Astrocyte of the hippocampus (primary cell): Measurements from ENCODE around the gene ALKBH2.
"Not testable (repeated sequence)": the region's sequence is repeated elsewhere in the genome, so short reads cannot be mapped to it uniquely, and the experiment has no call there.

Experiments
- DNase-seq: peaks from one replicate; pipeline ENCODE4 v3.0.0; 2011; ENCODE audit warnings: low read depth, low spot score

ALKBH2 gene

DNA sequence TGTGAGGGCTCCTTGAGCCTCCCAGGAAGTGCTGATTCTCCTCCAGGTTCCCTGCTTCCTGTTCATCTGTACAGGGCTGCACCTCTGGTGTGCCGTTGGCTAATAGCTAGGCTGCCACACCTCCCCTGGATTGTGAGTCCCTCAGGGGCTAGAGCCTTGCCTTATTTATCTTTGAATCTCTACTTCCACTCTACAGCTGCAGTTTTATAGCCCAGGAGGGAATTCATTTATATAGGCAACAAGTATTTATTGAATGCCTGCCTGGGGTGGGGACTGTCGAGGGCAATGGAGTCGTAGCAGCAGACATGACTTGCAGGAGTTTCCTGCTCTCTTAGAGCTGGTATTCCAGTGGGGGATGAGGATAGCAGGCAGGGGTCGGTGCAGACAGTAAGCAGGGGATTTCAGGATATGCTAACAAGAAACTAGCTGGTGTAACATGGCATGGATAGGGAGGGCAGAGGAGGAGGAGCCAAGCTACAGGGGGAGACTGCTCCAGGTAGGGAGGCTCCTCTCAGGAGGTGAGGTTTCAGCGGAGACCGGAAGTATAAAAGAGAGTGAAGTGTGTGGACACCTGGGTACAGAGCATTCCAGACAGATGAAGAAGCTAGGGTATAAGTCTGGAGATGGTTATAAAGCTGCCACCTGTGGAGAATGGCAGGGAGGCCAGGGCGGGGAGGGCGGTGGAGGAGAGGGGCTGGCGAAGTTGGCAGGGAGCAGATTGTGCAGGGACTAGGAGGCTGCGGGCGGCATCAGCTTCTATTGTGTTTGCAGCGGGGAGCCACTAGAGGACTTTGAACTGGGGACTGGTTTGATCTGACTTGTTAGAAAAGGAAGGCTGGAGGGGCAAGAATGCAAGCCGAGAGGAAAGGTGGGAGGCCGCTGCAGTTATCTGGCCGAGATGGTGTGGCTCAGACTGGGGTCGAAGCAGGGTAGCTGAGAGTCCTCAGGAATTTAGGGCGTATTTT is 23.7 kb downstream of the ALKBH2 start:
- DNase-seq: no peak

GRCh38 chr12:109065853-109066193 is 27.4 kb downstream of the ALKBH2 start:
- DNase-seq: no peak

DNA sequence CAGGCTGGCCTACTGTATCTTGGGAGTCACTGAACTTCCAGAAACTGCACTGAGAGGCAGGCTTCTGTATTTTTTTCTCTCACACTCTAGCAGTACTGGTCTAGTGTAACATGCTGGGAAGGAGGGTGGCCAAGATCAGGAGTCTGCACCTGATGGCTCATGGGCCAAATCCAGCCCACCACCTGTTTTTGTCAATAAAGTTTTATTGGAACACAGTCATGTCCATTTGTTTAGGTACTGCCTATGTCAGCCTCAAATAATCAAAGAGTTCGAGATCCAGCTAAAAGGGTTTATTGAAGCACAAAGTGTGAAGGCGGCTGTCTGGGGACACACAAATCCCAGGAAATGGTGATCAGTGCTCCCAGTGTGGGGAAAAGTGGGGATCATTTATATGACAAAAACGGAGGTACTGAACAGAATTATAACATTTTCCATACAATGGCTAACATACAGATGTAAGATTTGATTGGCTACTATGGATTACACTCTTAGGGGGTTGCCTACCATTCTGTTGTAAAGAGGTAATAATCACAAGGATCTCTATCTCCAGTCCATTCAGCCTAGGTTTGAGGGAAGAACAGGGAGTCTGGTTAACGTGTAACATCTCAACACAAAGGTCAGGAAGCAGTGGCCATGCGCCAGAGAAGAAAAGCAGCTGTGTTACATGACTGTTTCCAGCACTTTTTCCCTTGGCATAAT is 28.0 kb downstream of the ALKBH2 start:
- no peak for DNase-seq

- DNase-seq: no peak
Observed at GRCh38 chr12:109064143-109064542, 29.1 kb downstream of the ALKBH2 start.

- DNase-seq: no peak
Observed at GRCh38 chr12:109058773-109059172, 34.5 kb downstream of the ALKBH2 start.

GRCh38 chr12:109057376-109057775 is 35.9 kb downstream of the ALKBH2 start:
- no peak for DNase-seq

DNA sequence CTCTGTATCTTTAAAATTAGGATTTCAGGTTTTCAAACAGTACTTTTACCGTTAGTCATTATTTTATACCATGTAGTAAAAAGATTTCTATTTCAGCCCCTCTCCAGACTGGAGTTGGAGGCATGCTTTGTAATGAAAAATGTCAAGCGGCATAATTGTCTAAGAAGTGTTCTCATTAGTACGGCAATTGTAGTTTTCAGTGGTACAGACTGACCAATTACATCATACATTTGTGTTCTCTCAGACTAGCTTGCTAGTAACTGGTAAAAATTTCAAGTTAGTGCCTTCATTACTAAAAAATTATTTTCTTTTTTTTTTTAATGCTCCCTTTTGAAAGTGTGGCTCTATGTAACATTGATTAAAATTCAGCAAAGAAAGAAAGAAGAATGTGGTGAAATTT is 36.4 kb downstream of the ALKBH2 start:
- no peak for DNase-seq

GRCh38 chr12:109054520-109054919 is 38.8 kb downstream of the ALKBH2 start:
- no peak for DNase-seq

- DNase-seq: not testable (repeated sequence)
Observed at GRCh38 chr12:109054124-109054513, 39.2 kb downstream of the ALKBH2 start.

GRCh38 chr12:109053382-109054123 is 39.7 kb downstream of the ALKBH2 start:
- DNase-seq: no peak

GRCh38 chr12:109052414-109053323 is 40.6 kb downstream of the ALKBH2 start, which contains the start of gene USP30:
TSS of gene USP30 (plus strand) at chr12:109052576. CDS start at chr12:109052679, 103 bp downstream.
- DNase-seq: peak; percentile 93

- no peak for DNase-seq
Observed at GRCh38 chr12:109052097-109052413, 41.2 kb downstream of the ALKBH2 start.

DNA sequence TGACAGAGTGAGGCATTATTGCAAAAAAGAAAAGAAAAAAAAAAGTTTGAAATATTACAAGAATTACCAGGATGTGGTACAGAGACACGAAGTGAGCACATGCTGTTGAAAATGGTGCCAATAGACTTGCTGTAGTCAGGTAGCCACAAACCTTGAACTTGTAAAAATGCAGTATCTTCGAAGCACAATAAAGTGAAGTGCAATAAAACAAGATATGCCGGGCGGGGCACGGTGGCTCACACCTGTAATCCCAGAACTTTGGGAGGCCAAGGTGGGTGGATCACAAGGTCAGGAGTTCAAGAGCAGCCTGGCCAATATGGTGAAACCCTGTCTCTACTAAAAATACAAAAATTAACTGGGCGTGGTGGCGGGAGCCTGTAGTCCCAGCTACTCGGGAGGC is 43.5 kb downstream of the ALKBH2 start:
- not testable (repeated sequence) for DNase-seq

DNA sequence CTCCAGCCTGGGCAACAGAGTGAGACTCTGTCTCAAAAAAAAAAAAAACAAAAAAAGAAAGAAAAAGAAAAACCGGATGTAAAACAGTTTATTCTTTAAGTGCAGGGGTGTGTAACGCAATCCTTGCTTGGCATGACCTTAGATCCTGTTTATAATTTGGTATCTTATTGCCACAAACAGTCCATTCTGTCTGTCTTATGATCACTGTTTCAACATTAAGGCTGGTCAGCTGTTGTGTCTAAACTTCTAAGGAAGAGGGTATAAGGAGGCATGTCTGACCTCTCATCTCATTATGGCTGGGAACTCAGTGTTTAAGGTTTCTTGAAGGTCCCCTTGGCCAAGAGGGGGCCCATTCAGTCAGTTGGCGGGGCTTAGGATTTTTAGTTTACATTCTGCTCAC is 44.6 kb downstream of the ALKBH2 start:
- DNase-seq: not testable (repeated sequence)

- peak; percentile 50 for DNase-seq
Observed at GRCh38 chr12:109047081-109047805, 46.0 kb downstream of the ALKBH2 start.

GRCh38 chr12:109044241-109044640 is 49.0 kb downstream of the ALKBH2 start:
- no peak for DNase-seq
